Hepatocyte (in vitro differentiated cells): ENCODE measurements around the gene CCDC88C. TPM values are rescaled to one million over a fixed set of nuclear protein-coding genes. Genes with fewer than 3 reads are reported as not detected.

ENCODE experiments used
- DNase-seq: peaks from one replicate; pipeline ENCODE4 v3.0.0-alpha.2; 2016; ENCODE audit warnings: low spot score
- H2AFZ ChIP-seq: fragments of 200-600 bp; sonication (generic); 2 replicates; pipeline ENCODE4 v1.6.0; 2016; ENCODE audit warnings: antibody characterized with exemption, mild to moderate bottlenecking
- H3K27ac ChIP-seq: fragments of 200-600 bp; sonication (generic); 2 replicates; pipeline ENCODE4 v1.5.1; 2016; ENCODE audit warnings: mild to moderate bottlenecking
- H3K27me3 ChIP-seq: fragments of 200-600 bp; sonication (generic); 2 replicates; pipeline ENCODE4 v1.6.1; 2016
- H3K36me3 ChIP-seq: fragments of 200-600 bp; sonication (generic); replicated peaks from 2 replicates; pipeline ENCODE4 v1.5.1; 2016; ENCODE audit warnings: low read depth; ENCODE audit not compliant: insufficient read depth
- H3K4me1 ChIP-seq: fragments of 200-600 bp; sonication (generic); 2 replicates; pipeline ENCODE4 v1.5.1; 2016; ENCODE audit warnings: mild to moderate bottlenecking, moderate library complexity; ENCODE audit not compliant: insufficient read depth
- H3K4me2 ChIP-seq: fragments of 200-600 bp; sonication (generic); 2 replicates; pipeline ENCODE4 v1.6.0; 2016
- H3K4me3 ChIP-seq: fragments of 200-600 bp; sonication (generic); 2 replicates; pipeline ENCODE4 v1.5.1; 2016; ENCODE audit warnings: mild to moderate bottlenecking
- H3K79me2 ChIP-seq: fragments of 200-600 bp; sonication (generic); 2 replicates; pipeline ENCODE4 v1.6.0; 2017; ENCODE audit warnings: mild to moderate bottlenecking
- H3K9me2 ChIP-seq: fragments of 200-600 bp; sonication (generic); replicated peaks from 2 replicates; pipeline ENCODE4 v1.6.0; 2017; ENCODE audit warnings: mild to moderate bottlenecking; ENCODE audit not compliant: insufficient read depth
- H3K9me3 ChIP-seq: fragments of 200-600 bp; sonication (generic); 2 replicates; pipeline ENCODE4 v1.5.1; 2016; ENCODE audit warnings: low read depth, mild to moderate bottlenecking
- H4K20me1 ChIP-seq: fragments of 200-600 bp; sonication (generic); 2 replicates; pipeline ENCODE4 v1.6.0; 2016; ENCODE audit warnings: mild to moderate bottlenecking; ENCODE audit not compliant: insufficient read depth, poor library complexity, severe bottlenecking
- CTCF ChIP-seq: fragments of 200-600 bp; sonication (generic); IDR thresholded peaks from 2 replicates; pipeline ENCODE4 v1.5.1; 2016; ENCODE audit warnings: antibody characterized with exemption, mild to moderate bottlenecking; ENCODE audit not compliant: poor library complexity
- EZH2 ChIP-seq: fragments of 200-600 bp; sonication (generic); IDR thresholded peaks from 2 replicates; pipeline ENCODE4 v1.6.1; 2016; ENCODE audit warnings: antibody characterized with exemption, mild to moderate bottlenecking, borderline replicate concordance
- EZH2phosphoT487 ChIP-seq: fragments of 200-600 bp; sonication (generic); IDR thresholded peaks from one replicate; pipeline ENCODE4 v1.6.1; 2018; ENCODE audit warnings: antibody characterized with exemption, mild to moderate bottlenecking, low read depth, moderate library complexity; ENCODE audit not compliant: unreplicated experiment, severe bottlenecking
- WGBS: methylation state at CpG from one replicate; pipeline ENCODE4 v1.1.6; 2016; ENCODE audit warnings: low lambda C conversion rate; ENCODE audit errors: missing lambda C conversion rate; 5-methylcytosine and 5-hydroxymethylcytosine counted together
- polyA plus RNA-seq: library from polyadenylated mRNA; unstranded; fragments of >200 nt; fragmentation: Nextera tagmentation; extraction: Ambion mirVana; gene quantifications from 2 replicates; pipeline ENCODE4 v1.2.1, GENCODE V29; 2016
- total RNA-seq: library from RNA; depleted of rRNA; stranded (reverse); fragments of >200 nt; gene quantifications from 2 replicates; pipeline ENCODE4 v1.2.3, GENCODE V29; 2014

Gene CCDC88C
- total and polyA plus RNA-seq, 2 experiments from 2014 or later, result 5.9 to 11.3 TPM

GRCh38 chr14:91295276-91295845, 122.3 kb downstream of the CCDC88C start:
- TF ChIP-seq CTCF, result no peak
- no peak for TF ChIP-seq EZH2
- TF ChIP-seq EZH2phosphoT487, result no peak
- Histone ChIP-seq H3K27ac (no peak overlapping the region), H2AFZ (no peak overlapping the region), H3K9me3 (no peaks in the 10 kb centered on the region), H3K4me1 (no peaks in the 10 kb centered on the region), H3K36me3 (no peaks in the 10 kb centered on the region), H3K4me2 (no peak overlapping the region), H4K20me1 (no peaks in the 10 kb centered on the region), H3K79me2 (no peaks in the 10 kb centered on the region), H3K9me2 (no peaks in the 10 kb centered on the region), H3K4me3 (no peak overlapping the region), H3K27me3 (no peaks in the 10 kb centered on the region)
- WGBS, result 96% methylated on average over 17 of the region's 17 CpGs
- no peak for DNase-seq

- Histone ChIP-seq H3K9me3 (no peaks in the 10 kb centered on the region), H3K4me3 (no peak overlapping the region), H3K4me1 (no peaks in the 10 kb centered on the region), H3K36me3 (no peaks in the 10 kb centered on the region), H3K27ac (no peak overlapping the region), H2AFZ (no peak overlapping the region), H3K9me2 (no peaks in the 10 kb centered on the region), H3K4me2 (no peak overlapping the region), H4K20me1 (no peaks in the 10 kb centered on the region), H3K27me3 (no peaks in the 10 kb centered on the region), H3K79me2 (no peaks in the 10 kb centered on the region)
- TF ChIP-seq CTCF, result no peak
- TF ChIP-seq EZH2, result no peak
- TF ChIP-seq EZH2phosphoT487, result no peak
- WGBS, result 90% methylated on average over 7 of the region's 7 CpGs
- no peak for DNase-seq
These were observed 123.5 kb downstream of the CCDC88C start for GRCh38 chr14:91294153-91294552.

GRCh38 chr14:91293281-91293680, 124.3 kb downstream of the CCDC88C start:
- no peak overlapping the region for H3K27ac ChIP-seq
- 64% methylated on average over 5 of the region's 12 CpGs for WGBS
- H3K79me2 ChIP-seq, result no peaks in the 10 kb centered on the region
- H3K9me3 ChIP-seq, result no peaks in the 10 kb centered on the region
- H3K27me3 ChIP-seq, result no peaks in the 10 kb centered on the region
- no peak overlapping the region for H2AFZ ChIP-seq
- H3K36me3 ChIP-seq, result no peaks in the 10 kb centered on the region
- no peaks in the 10 kb centered on the region for H4K20me1 ChIP-seq
- H3K9me2 ChIP-seq, result no peaks in the 10 kb centered on the region
- H3K4me3 ChIP-seq, result no peak overlapping the region
- no peaks in the 10 kb centered on the region for H3K4me1 ChIP-seq
- no peak overlapping the region for H3K4me2 ChIP-seq
- no peak for DNase-seq
- no peak for TF ChIP-seq EZH2
- TF ChIP-seq CTCF, result no peak
- no peak for TF ChIP-seq EZH2phosphoT487

- no peak overlapping the region for H3K27ac ChIP-seq
- no peak overlapping the region for H2AFZ ChIP-seq
- no peaks in the 10 kb centered on the region for H3K79me2 ChIP-seq
- H3K36me3 ChIP-seq, result no peaks in the 10 kb centered on the region
- no peak overlapping the region for H3K4me3 ChIP-seq
- H3K9me3 ChIP-seq, result no peaks in the 10 kb centered on the region
- no peaks in the 10 kb centered on the region for H3K9me2 ChIP-seq
- no peak for DNase-seq
- H3K27me3 ChIP-seq, result no peaks in the 10 kb centered on the region
- no peak overlapping the region for H3K4me2 ChIP-seq
- TF ChIP-seq EZH2phosphoT487 (no peak), CTCF (no peak), EZH2 (no peak)
- H4K20me1 ChIP-seq, result no peaks in the 10 kb centered on the region
- no peaks in the 10 kb centered on the region for H3K4me1 ChIP-seq
- 95% methylated on average over 15 of the region's 15 CpGs for WGBS
These were observed 125.1 kb downstream of the CCDC88C start for GRCh38 chr14:91292491-91292890.
